GM12878 (cell line): ENCODE data around the gene SYTL1. TPM values are rescaled to one million over a fixed set of nuclear protein-coding genes. Genes with fewer than 3 reads are reported as not detected.
A peak's percentile ranks its signal among the peaks of the same experiment; 100 is the strongest.

Experiments used
- ATAC-seq: fragments of 200-7000 bp; cut with Tn5 transposase; 3 replicates; pipeline ENCODE4 v1.9.1; 2020; ENCODE audit warnings: mild to moderate bottlenecking, moderate library complexity
- BruUV-seq: library from RNA; stranded (reverse); fragments of 400-500 nt; replicated peaks from 2 replicates; lab custom pipeline; 2021; lab: Mats Ljungman, UMichigan
- CTCF ChIA-PET: fragments of 300-600 bp; sonication (Branson Sonifier 250); formaldehyde crosslinking; extraction: SDS; loops from one replicate; lab custom pipeline; 2021; ENCODE audit warnings: inconsistent platforms; lab: Yijun Ruan, JAX
- POLR2A ChIA-PET: fragments of 350-600 bp; formaldehyde crosslinking; extraction: SDS; loops from one replicate; lab custom pipeline; 2021; ENCODE audit warnings: inconsistent platforms; lab: Charles Lee
- RAD21 ChIA-PET: fragments of 300-600 bp; sonication (Branson Sonifier 250); formaldehyde crosslinking; loops from one replicate; lab custom pipeline; 2023; ENCODE audit warnings: antibody characterized with exemption; ENCODE audit not compliant: unreplicated experiment; lab: Charles Lee
- SMC1A ChIA-PET: fragments of 300-600 bp; sonication (Branson Sonifier 250); formaldehyde crosslinking; loops from one replicate; lab custom pipeline; 2023; ENCODE audit not compliant: unreplicated experiment, uncharacterized antibody; lab: Charles Lee
- DNase-seq: peaks from one replicate; pipeline ENCODE4 v3.0.0-alpha.2; 2011; ENCODE audit warnings: low read depth, low spot score
- FAIRE-seq: peaks from 3 replicates; lab custom pipeline; 2011; peaks lifted over from hg19 to GRCh38; lab: Jason Lieb, UNC
- H2AFZ ChIP-seq: 2 replicates; pipeline ENCODE4 v1.6.0; 2011; ENCODE audit warnings: low read depth, low read length, control low read depth; ENCODE audit not compliant: control insufficient read depth
- H3K27ac ChIP-seq: 2 replicates; pipeline ENCODE4 v1.5.1; 2011; ENCODE audit warnings: control low read depth; ENCODE audit not compliant: control insufficient read depth, insufficient read depth
- H3K27me3 ChIP-seq, 2 experiments: replicated peaks in 1 of 2; 2 replicates each; pipeline versions ENCODE4 v1.6.0 to v1.6.1; 2011; ENCODE audit warnings: low read length in 1 of 2; ENCODE audit not compliant: control insufficient read depth in 2 of 2, insufficient read depth in 2 of 2
- H3K36me3 ChIP-seq, 2 experiments: 2 replicates each; pipeline ENCODE4 v1.5.1; 2011; ENCODE audit warnings: low read length in 1 of 2; ENCODE audit not compliant: control insufficient read depth in 2 of 2, insufficient read depth in 2 of 2
- H3K4me1 ChIP-seq: 2 replicates; pipeline ENCODE4 v1.6.1; 2011; ENCODE audit warnings: mild to moderate bottlenecking, low read length, moderate library complexity, mixed read lengths; ENCODE audit not compliant: control insufficient read depth, insufficient read depth
- H3K4me2 ChIP-seq: 2 replicates; pipeline ENCODE4 v1.6.0; 2011; ENCODE audit warnings: control low read depth; ENCODE audit not compliant: control insufficient read depth, insufficient read depth
- H3K4me3 ChIP-seq: fragments of 200-600 bp; sonication (generic); 2 replicates; pipeline ENCODE4 v1.5.1; 2016
- H3K79me2 ChIP-seq: 2 replicates; pipeline ENCODE4 v1.6.0; 2011; ENCODE audit warnings: low read length; ENCODE audit not compliant: control insufficient read depth, insufficient read depth
- H3K9ac ChIP-seq: 2 replicates; pipeline ENCODE4 v1.8.0; 2011; ENCODE audit warnings: low read length, control low read depth, mixed read lengths; ENCODE audit not compliant: control insufficient read depth, insufficient read depth
- H3K9me3 ChIP-seq: replicated peaks from 3 replicates; pipeline ENCODE4 v1.5.1; 2011; ENCODE audit warnings: mild to moderate bottlenecking, low read length; ENCODE audit not compliant: control insufficient read depth, insufficient read depth
- H4K20me1 ChIP-seq: 2 replicates; pipeline ENCODE4 v1.6.0; 2011; ENCODE audit not compliant: control insufficient read depth, insufficient read depth
- BHLHE40 ChIP-seq, 2 experiments: fragments of 450-650 bp in 1 of 2; IDR thresholded peaks; 2 replicates each; pipeline ENCODE4 v1.6.1; 2011 to 2017; ENCODE audit warnings: low read depth in 2 of 2, borderline replicate concordance in 1 of 2, improper control_type of control experiment in 1 of 2, low read length in 1 of 2, mild to moderate bottlenecking in 1 of 2
- CEBPB ChIP-seq, 2 experiments: fragments of 150-350 bp in 1 of 2; IDR thresholded peaks; 2 replicates each; pipeline ENCODE4 v1.6.1; 2012 to 2014; ENCODE audit warnings: low read depth in 2 of 2, low read length in 2 of 2, borderline replicate concordance in 1 of 2, inconsistent platforms in 1 of 2
- DPF2 ChIP-seq: fragments of 450-650 bp; IDR thresholded peaks from 2 replicates; pipeline ENCODE4 v1.6.1; 2017; ENCODE audit warnings: mild to moderate bottlenecking
- HDGF ChIP-seq: fragments of 450-650 bp; IDR thresholded peaks from 2 replicates; pipeline ENCODE4 v1.6.1; 2016; ENCODE audit warnings: antibody characterized with exemption
- IKZF1 ChIP-seq: fragments of 450-650 bp; conservative IDR thresholded peaks from 2 replicates; pipeline ENCODE4 v1.6.1; 2017; ENCODE audit warnings: antibody characterized with exemption, mild to moderate bottlenecking
- MLLT1 ChIP-seq: fragments of 450-650 bp; IDR thresholded peaks from 2 replicates; pipeline ENCODE4 v1.6.1; 2016; ENCODE audit warnings: mild to moderate bottlenecking
- WGBS: methylation state at CpG from one replicate; pipeline ENCODE4 v1.1.6; 2016; ENCODE audit warnings: low lambda C conversion rate; ENCODE audit not compliant: insufficient replicate concordance, insufficient coverage; ENCODE audit errors: missing lambda C conversion rate; 5-methylcytosine and 5-hydroxymethylcytosine counted together
- in situ Hi-C: fragments of 300-500 bp; cut with MboI; formaldehyde crosslinking; loops from 9 replicates; pipeline ENCODE4 v1.14.3; 2018; ENCODE audit warnings: mixed read lengths
- intact Hi-C: fragments of 100-400 bp; cut with micrococcal nuclease; formaldehyde crosslinking; loops from one replicate; pipeline ENCODE4 v1.14.2; 2022; ENCODE audit not compliant: unreplicated experiment
- polyA plus RNA-seq, 11 experiments: library from polyadenylated mRNA; depleted of rRNA in 4 of 11; unstranded in 6 of 11; stranded (reverse) in 5 of 11; fragments of >200 nt; fragmentation: Nextera tagmentation in 4 of 11; fragmentation: Illumina TruSeq in 1 of 11; extraction: Ambion mirVana in 4 of 11; extraction: Trizol in 1 of 11; gene quantifications; 1 replicate in 1 of 11; 2 replicates in 10 of 11; pipeline versions ENCODE4 v1.2.1 to v1.2.3, GENCODE V29; 2011 to 2016; ENCODE audit warnings: inconsistent platforms in 2 of 11, missing spikeins in 2 of 11, low read depth in 1 of 11
- total RNA-seq, 4 experiments: library from RNA; depleted of rRNA in 3 of 4; stranded (reverse); fragments of >200 nt in 3 of 4; fragmentation: Illumina TruSeq in 1 of 4; extraction: Trizol in 1 of 4; gene quantifications; 2 replicates each; pipeline versions ENCODE4 v1.2.1 to v1.2.3, GENCODE V29; 2013 to 2021

The SYTL1 gene
- total and polyA plus RNA-seq, 10 of the 15 experiments (the other 5 are each of a cell fraction or from before 2014, with no cell fraction given), result 0.72 to 45.6 (median 14.8) TPM

- Histone ChIP-seq H3K27ac (no peak overlapping the region), H2AFZ (no peak overlapping the region), H3K4me2 (no peak overlapping the region), H3K4me3 (no peak overlapping the region), H3K9me3 (no peaks in the 10 kb centered on the region), H3K27me3 (no peaks in the 10 kb centered on the region), H3K4me1 (peaks cover 33% of the 10 kb centered on the region), H4K20me1 (no peaks in the 10 kb centered on the region), H3K36me3 (peaks cover 3 to 10% of the 10 kb centered on the region in 2 experiments; a peak in 3 of 4 replicates), H3K9ac (no peak overlapping the region), H3K79me2 (peaks cover 5% of the 10 kb centered on the region)
- CTCF ChIA-PET, result interaction anchor here (0.8 to 1.1 kb wide), 2 partner anchors 12 to 49 kb away, joined by 3 to 5 read pairs; no protein-coding TSS in a partner anchor
- POLR2A ChIA-PET, result interaction anchor here (1.1 kb wide), 1 partner anchor 17 kb away, joined by 3 read pairs; no protein-coding TSS in a partner anchor
- FAIRE-seq (no peak), ATAC-seq (no peak), DNase-seq (no peak)
- SMC1A ChIA-PET, result no interaction called here
- RAD21 ChIA-PET, result no interaction called here
- in situ Hi-C loops, result no loop called here
- intact Hi-C loops, result no loop called here
- TF ChIP-seq BHLHE40 (IDR thresholded peaks at IDR 0.05; ENCODE audit: borderline replicate concordance in 1 of 2, low read depth in 2 of 2, low read length in 1 of 2), result no peak
- no peak for TF ChIP-seq DPF2
- no TSS peak for BruUV-seq
- WGBS, result 62% methylated on average over 5 of the region's 5 CpGs
Observed at GRCh38 chr1:27339213-27339612, 2.6 kb upstream of the SYTL1 start.

- peak; percentile 45 for ATAC-seq
Observed at GRCh38 chr1:27342391-27342777, 562 bp downstream of the SYTL1 start.

More at GRCh38 chr1:27342391-27342777, 562 bp downstream of the SYTL1 start:
- intact Hi-C loops, result no loop called here
- FAIRE-seq (peak; percentile 75), DNase-seq (no peak)
- Histone ChIP-seq H2AFZ (peak overlapping the region; percentile 74), H3K4me1 (peaks cover 33% of the 10 kb centered on the region), H3K27ac (peak overlapping the region; percentile 73), H3K27me3 (no peaks in the 10 kb centered on the region), H4K20me1 (no peaks in the 10 kb centered on the region), H3K9ac (peak overlapping the region; percentile 79), H3K36me3 (no peaks in the 10 kb centered on the region), H3K4me3 (peak overlapping the region; percentile 72), H3K79me2 (peaks cover 5% of the 10 kb centered on the region), H3K4me2 (peak overlapping the region; percentile 70), H3K9me3 (no peaks in the 10 kb centered on the region)
- ChIA-PET CTCF (interaction anchor here (1.0 to 3.5 kb wide), 10 partner anchors 9 to 214 kb away, joined by 3 to 23 read pairs (median 4); partner anchors contain the start of gene MAP3K6), RAD21 (interaction anchor here (0.9 to 1.2 kb wide), 3 partner anchors 10 to 53 kb away, joined by 3 read pairs; no protein-coding TSS in a partner anchor), SMC1A (interaction anchor here (0.8 to 1.5 kb wide), 5 partner anchors 10 to 214 kb away, joined by 3 to 6 read pairs (median 4); no protein-coding TSS in a partner anchor), POLR2A (interaction anchor here (0.8 to 2.2 kb wide), 3 partner anchors 19 to 649 kb away, joined by 3 to 6 read pairs (median 4); no protein-coding TSS in a partner anchor)
- TF ChIP-seq IKZF1 (no peak), MLLT1 (no peak), HDGF (peak; percentile 82), CEBPB (IDR thresholded peaks at IDR 0.05; ENCODE audit: borderline replicate concordance in 1 of 2, low read depth in 2 of 2, low read length in 2 of 2) (peak in 1 of 2 experiments; percentile 19; a peak in 1 of 4 replicates)
- no TSS peak for BruUV-seq
- in situ Hi-C loops, result no loop called here
- 6% methylated on average over 8 of the region's 8 CpGs for WGBS
